GM21390 (cell line): ENCODE data around the gene MRPS18B.

Source experiments
- ATAC-seq: cut with Tn5 transposase; IDR thresholded peaks from one replicate; pipeline ENCODE4 v1.9.1; 2021; ENCODE audit not compliant: unreplicated experiment

The MRPS18B gene

DNA sequence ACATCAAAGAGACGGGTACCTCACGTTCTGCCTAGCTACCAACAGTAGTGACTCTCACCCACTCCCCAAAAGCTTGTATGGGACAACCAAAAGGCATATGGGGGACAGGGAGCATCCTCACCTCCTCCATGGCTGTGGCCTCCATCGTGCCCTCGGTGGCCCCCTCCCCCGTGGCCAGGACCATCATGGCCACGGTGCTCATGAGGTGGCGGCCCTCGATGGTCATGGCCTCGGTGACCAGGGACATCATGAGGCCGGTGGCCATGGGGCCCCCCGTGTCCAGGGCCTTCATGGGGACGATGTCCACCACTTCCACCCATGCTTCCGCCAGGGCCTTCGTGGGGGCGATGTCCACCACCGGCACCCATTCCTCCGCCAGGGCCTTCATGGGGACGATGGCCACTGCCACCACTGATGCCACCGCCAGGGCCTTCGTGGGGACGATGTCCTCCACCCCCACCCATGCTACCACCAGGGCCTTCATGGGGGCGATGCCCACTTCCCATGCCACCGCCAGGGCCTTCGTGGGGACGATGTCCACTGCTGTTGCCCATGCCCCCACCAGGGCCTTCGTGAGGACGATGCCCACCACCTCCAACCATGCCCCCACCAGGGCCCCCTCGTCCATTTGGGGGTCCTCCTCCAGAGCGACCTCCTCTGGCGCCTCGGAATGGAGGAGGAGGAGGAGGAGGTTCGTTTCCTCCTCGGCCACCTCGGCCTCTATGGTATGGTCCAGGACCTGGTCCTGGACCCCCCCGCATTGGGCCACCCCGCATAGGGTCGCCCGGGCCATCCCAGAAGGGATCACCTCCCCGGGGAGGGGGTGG is 15.6 kb upstream of the MRPS18B start:
- no peak for ATAC-seq

DNA sequence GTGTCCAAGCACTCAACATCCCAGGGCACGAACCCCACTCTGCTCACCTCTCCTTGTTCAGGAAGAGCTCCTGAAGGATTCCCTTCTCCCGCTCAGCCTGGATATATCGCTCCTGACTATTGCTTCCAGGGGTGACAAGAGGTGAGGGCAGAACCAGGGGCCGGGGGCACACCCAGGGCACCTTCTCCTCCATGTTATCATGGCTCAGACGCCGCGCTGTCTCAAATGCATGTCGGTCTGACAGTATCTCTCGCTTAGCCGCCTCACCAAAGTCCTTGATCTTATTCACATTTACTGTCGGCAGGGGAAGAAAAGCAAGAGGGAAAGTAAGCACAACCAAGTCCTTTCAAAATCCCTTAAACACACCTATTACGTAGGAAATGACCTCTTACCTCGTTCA is 13.7 kb upstream of the MRPS18B start:
- no peak for ATAC-seq

DNA sequence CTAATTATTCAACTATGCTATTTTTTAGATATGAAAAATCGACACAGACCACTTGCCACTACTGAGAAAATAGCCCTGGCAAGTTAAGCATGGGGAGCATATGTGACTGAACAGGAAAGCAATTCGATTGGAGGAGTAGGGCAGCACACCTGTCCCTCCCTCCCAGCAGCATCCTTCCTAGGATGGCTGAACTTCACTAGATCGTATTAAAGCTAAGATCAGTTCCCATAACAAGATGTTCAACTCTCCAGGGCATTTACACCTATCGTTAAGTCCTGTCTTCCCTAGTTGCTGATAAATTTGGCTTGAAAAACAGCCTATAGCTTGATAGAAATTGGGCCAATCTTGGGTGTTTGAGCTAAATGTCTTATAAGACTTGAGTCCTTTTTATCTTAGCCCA is 7.6 kb upstream of the MRPS18B start:
- ATAC-seq, result no peak

DNA sequence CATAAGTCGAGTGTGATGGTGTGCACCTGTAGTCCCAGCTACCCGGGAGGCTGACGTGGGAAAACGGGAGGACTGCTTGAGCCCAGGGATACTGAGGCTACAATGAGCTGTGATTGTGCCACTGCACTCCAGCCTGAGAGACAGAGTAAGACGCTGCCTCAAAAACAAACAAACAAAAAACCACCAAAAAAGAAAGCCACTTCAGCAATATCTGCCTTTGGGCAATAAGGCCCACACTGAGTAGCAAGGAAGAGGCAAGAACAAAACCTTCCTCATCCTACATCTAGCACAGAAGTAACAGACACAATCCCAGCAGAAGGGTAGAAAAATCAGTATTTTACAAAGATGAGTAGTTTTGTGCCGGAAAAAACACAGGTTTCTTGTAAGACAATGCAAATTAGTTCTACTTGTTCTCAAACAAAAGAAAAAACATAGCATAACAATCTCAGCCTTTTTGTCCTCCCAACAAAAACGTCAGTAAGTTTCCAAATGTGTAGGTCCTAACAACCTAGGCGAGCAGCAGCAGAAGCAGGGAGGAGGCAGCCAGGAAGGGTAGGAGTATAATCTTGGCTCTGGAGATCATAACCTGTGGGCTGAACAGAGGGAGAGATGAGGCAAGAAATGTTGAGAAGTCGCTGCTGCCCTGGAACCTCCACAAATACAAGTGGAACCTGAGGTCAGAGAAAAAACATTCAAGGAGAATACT is 6.3 kb upstream of the MRPS18B start:
- ATAC-seq, result no peak

DNA sequence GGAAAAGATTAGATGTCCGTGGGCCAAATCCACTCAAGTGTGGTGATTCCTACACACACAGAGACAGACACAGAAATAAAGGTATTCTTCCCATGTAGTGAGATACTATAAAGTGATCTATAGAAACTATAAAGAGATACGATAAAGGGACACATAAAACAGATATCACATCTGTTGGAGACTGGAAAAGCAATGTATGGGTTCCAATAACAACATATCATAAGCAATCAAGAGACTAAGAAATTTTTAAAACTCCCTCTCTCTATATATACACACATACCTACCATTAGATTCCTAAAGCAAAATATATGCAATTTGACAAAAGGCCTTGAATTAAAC is 5.8 kb upstream of the MRPS18B start:
- no peak for ATAC-seq

DNA sequence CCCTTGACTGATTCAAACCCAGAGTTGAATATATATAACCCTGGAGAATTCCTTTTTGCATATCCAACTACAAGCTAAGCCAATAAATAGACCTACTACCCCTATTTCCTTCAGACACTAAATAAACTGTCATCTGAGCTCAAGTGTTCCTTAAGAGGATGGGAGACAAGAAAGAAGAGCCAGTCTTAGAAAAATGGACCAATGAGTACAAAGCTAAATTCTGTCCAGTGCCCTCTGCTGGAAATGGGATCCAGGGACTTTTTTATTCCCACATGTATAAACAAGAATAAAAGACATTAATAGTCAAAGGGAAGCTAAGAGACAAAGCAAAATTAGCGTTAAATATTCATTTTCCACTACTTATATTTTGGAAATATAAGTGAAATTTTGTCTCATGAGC is 5.4 kb upstream of the MRPS18B start:
- ATAC-seq, result no peak

DNA sequence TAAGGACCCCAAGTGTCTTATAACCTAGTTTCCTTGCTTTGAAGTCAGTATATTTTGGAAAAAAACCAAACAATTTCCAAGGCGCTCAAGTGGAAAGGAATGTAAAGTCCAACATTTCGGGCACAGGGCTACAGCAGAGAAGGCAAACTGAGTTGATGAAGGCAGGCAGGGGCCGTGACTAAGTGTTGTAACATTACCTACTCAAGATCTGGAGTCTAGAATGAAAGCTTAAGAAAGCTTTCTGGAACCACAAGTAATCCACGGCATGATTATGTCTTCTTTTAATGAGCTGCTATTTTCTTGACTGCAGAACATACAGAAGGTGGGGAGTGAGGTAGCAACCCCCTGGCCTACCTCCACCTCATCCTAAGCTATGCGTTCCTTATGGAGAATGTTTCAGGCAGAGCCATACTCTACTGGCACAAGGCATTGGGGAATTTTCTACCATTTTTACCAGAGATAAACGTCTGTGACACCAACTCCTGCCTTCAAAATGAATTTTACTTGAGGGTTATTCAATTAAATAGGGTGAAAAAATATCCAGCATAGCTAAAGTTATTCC is 4.9 kb upstream of the MRPS18B start:
- no peak for ATAC-seq

DNA sequence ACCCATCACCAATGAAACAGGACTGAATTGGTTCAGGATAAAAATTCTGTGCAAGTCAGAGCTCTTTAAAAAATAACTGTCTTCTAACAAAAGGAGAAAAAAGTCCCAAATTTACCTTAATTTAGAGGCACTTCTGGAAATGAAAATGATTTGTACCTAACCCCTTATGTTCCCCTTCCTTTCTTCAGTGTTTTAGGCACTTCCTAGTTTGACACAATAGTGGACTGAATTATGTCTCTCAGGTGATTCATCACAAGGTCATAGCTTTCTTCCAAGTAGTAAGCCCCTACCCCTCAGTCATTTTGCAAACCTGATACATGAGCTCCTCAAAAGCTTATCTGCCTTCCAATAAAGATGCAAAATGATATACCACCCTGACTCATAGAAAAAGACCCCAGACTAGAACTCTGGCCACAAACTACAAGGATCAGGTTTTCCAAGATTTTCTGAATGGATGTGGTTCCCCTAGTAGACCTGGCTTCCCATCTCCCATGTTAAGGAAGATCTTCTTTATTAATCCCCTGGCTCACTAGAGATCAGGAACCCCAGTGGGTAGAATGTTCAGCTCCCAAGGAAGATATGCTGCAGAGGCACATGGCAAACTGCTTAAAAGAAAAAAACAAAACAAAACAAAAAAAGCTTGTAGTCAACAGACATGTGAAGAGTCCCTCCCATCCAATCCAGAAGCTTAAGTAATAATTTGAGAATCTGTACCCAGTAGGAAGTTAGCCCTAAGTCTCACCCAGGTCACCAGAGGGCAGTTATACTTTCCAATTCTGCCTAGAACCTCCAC is 4.2 kb upstream of the MRPS18B start:
- ATAC-seq, result no peak

DNA sequence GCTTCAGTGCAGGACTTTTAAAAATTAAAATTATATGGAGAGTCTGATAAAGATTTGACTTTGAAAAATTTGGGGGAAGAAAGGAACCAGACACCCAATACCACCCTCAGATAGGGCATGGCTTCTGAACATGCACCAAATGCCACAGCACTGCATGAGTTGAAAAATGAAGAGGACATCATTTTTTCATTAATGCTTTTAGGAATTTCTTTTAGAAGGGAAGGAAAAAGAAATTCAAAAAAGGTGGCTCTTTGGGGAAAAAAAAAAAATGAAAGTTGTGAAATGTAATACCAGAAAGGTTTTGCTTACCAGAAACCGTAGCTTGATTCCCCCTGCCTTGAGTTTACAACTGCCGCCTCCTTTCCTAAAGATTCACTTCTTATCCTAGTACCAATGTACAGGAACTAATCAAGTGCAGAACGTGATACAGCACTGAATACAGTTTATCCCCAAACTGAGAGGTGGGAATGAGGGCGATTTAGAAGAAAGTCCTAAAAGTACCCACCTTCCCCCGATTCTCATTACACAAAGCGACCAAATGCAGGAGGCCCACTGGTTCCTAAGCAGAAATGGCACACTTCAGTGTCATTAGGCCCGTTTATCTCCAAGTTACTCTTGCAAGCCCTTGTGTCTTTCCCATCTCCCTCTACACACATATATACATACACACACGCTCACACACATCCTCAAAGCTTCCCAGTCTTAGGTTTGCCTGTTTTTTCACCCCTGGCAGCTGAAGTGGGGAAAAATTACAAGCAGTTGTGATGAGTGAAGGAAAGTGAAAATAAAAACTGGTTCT is 3.4 kb upstream of the MRPS18B start:
- no peak for ATAC-seq

DNA sequence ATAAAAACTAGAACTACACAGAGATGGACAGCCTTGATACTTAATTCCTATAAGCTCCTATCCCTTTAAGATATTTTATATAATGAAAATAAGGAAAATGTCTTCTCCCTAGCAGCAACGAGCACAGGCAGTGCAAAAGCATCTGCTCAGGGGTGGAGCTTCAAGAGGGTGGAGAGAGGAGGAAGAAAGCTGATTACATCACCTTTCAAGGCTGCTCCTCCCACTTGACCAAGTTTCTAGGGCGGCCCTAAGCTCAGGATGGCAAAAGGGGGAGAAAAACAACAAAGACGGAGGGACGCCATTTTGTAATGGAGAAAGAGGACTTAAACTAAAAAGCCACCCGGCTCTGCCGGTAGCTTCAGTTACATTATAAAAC is 2.8 kb upstream of the MRPS18B start:
- peak; percentile 43 for ATAC-seq

DNA sequence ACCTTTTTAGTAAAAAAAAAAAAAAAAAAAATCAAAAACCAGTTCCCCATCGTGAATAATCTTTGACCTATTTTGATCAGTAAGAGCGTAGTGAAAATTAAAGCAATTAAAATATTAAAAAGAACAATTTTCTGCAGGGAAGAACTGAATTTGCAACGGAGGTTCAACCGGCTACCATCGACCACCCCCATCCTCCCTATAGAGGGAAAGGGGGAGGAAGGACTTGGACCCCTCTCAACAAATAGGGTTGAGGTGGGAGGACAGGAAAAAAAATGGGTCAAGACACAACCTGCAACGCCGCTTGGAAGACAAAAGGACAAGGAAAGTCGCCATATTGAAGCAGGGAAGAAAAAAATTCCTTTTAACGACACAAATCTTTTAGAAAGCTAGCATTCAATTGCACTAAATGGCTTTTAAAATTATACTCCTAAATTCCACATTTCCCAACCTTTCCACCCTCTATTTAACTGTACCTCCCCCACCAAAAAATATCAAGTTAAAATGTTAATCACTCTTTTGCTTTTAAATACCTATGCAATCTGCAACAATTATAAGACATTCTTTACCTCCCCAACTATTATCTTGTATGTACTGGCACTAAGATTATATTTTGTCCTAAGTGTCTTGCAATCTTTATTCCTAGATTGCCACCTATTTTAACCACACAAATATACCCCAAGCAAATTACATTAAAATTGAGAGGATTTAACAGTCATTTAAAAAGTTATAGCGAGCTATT is 2.3 kb upstream of the MRPS18B start:
- ATAC-seq, result no peak

DNA sequence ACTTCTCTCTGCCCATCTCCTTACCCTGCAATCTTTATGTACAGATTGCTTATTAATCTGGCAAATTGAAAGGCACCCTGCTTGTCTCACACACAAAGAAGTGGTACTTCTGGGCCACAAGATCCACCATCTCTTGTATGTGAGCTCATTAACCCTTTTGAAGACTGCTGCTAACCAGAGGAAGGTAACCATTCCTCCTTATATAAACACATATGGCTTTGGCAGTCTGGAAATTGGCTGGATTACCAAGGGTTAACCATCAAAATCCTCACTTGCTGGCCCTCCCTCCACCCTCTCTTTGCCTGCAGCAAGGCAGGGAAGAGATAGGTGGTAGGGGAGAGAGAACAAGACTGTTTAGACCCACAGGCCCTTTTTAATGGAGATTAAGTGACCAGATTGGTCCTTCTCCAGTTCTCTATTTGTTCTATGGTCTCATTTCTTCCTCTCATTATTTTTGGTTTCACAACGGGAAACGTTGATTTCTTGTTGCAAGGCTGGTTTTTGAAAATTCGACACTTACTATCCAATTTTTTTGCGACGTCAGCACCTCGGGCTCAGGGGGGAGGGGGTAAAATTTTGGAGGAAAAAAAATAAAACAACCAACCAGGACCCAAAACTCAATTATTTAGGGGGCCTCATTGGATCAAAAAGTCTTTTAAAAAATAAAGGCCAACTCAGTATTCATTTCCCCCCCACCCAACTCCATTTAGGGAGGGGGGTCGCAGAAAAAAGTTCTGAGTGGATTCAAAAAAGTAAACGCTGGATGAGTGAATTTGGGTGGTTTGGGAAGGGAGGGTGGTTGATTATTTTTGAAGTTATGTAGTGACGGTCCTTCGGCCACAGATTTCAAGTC is 1.5 kb upstream of the MRPS18B start:
- ATAC-seq, result no peak

DNA sequence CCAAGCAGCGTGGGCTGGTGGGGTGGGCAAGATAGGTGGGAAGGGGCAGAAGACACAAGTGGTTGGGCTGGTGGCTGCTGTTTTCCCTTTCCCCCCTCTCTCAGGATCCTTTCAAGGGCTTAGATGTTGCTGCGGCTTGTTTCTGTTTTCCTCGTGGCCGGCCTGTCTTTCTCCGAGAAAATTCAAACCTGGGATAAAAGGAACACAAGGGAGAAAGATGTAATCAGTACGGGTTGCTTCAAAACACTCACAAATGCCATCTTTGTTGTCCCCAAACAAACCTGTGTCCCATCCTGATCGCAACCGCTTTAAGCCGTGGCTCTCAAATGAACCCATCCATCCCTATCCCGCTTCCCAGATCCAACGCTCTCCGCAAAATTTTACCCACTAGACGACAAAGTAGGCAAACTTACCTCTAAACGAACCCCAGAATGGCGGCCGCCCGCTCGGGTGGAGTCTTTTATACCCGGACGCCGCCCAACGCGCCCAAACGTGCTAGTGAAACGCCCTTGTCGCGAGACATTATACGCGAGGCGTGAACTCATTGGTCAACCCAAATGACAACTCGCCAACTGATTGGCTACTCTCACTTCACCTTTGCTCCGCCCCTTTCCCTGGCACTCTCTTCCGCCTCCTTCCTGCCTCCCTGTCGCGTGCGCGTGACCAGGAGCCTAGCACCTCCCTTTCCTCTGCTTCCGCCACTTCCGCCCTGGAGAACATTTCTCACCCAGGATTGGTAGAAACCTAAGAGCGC is 652 bp upstream of the MRPS18B start, which contains the start of gene PPP1R10:
TSS of gene PPP1R10 (minus strand) at position 433 of the 754 bp plus-strand sequence. CDS start 7,299 bp downstream, outside the sequence.
- ATAC-seq, result peak; percentile 69

DNA sequence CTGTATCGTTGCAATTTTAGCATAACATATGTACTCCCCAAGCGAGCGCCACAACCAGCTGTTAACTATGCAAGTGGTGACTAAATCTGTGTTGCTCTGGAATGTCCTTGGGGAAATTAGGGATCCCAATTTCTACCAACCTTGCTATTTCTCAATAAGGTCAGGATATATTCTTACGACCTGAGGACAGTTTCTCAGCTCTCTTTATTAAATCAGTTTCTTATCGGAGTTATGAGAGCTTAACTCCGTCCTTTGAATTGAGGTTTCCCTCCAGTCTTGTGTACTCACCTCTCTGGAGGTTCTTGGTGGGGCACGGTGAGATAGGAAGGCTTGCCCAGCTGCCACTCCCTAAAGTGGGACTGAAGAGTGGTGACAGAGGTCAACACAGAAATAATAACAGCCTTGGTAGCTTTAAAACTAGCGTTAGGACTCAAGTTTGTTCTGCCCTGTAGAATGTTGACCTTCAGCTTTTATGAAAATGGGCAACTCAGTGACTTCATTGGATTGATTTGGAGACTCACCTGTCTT is 694 bp downstream of the MRPS18B start:
- ATAC-seq, result no peak

DNA sequence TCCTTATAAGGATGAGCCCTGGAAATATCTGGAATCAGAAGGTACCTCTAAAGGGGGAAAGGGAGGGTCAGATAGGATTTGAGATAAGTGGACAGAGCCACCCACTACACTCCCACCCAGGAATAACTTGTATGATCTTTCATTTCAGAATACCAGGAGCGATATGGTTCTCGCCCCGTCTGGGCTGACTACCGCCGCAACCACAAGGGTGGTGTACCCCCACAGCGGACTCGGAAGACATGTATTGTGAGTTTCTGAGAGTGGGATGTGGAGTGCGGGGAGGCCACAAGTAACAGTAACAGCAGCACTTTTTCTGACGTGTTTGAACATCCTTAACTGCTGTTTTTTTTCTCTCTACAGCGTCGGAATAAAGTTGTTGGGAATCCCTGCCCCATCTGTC is 1.9 kb downstream of the MRPS18B start:
- no peak for ATAC-seq

DNA sequence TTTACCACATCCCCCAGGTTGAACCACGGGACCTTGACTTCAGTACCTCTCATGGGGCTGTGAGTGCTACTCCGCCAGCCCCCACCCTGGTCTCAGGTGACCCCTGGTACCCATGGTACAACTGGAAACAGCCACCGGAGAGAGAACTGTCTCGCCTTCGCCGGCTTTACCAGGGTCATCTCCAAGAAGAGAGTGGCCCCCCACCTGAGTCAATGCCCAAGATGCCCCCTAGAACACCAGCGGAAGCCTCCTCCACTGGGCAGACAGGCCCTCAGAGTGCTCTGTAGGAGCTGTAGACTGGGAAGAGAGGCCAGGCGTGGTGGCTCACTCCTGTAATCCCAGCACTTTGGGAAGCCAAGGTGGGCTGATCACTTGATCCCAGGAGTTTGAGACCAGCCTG is 7.9 kb downstream of the MRPS18B start:
- no peak for ATAC-seq

DNA sequence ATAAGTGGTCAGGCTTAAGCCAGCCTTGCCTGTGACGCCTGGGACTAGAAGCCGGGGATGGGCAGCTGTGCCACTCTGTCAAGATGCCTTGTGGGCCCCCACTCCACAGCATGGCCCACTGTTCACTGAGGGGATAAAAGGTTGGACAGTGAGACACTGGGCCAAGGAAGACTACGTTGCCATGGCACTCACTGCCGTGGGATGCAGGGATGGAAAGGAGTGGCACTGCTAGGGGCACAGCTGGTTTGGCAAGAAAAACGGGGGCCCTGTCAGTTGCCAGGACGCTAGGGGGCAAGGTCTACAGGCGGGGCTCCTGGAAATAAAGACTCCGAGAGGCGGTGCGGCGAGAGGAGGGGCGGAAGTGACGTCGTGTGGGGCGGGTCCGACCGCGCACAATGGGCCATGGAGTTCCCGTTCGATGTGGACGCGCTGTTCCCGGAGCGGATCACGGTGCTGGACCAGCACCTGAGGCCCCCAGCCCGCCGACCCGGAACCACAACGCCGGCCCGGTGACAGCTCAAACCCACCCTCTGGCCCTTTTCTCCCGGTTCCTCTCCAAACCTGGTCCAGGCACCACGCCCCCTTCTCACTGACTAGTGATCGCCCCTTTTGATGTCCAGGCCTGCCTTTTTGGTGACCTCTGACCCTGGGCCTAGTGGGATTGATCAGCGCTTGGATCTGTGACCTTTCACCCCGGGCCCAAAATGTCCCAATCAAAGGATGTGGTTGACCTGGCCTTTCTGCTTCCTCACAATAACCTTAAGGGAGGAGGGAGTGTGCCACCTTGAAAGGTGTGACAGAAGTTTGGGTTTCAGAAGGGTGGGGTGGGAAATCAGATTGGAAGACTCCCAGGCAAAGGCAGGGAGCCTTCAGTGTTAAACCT is 9.1 kb downstream of the MRPS18B start, which contains the start of gene ATAT1:
TSS of gene ATAT1 (plus strand) at position 391 of the 883 bp plus-strand sequence.
- ATAC-seq, result peak; percentile 86
